GM21381 (cell line): Measurements from ENCODE around the gene BRIP1.
"Not testable (repeated sequence)": the region's sequence is repeated elsewhere in the genome, so short reads cannot be mapped to it uniquely, and the experiment has no call there.

ENCODE experiments used
- ATAC-seq: cut with Tn5 transposase; IDR thresholded peaks from one replicate; pipeline ENCODE4 v1.9.1; 2021; ENCODE audit warnings: mild to moderate bottlenecking, moderate library complexity; ENCODE audit not compliant: unreplicated experiment

BRIP1 gene

DNA sequence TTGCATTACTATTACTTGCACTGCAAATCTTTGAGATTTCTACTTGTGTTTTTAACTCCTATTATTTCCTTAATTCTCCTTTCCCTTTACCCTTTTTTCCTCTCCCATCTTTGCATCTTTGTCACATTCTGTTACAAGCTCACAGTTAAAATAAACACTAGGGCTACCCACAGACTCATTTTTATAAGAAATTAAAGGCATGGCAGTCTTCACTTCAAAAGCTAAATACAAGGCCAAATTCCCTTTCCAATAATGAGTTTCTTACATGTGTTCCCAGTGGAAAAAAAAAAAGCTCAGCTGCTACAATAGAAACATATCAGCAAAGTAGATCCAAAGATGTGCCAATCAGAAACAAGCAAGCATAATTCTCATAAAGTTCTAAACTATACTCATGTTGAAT, 3.7 kb upstream of the BRIP1 start:
- ATAC-seq: no peak

DNA sequence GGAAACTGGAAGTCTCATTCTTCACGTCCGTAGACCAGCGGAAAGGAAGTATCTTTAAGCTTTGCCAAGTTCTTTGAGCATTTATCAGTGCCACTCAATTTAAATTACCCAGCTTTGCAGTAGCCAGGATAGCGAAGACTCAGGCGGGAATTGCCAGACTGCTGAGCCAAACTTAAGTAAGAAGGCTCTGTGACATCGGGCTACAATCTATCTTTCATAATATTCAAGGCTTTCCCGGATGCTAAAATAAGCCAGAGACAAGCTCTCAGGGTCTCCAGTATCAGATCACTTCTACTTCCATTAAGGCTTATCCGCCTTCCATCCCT, 436 bp upstream of the BRIP1 start:
- ATAC-seq: peak; percentile 18

DNA sequence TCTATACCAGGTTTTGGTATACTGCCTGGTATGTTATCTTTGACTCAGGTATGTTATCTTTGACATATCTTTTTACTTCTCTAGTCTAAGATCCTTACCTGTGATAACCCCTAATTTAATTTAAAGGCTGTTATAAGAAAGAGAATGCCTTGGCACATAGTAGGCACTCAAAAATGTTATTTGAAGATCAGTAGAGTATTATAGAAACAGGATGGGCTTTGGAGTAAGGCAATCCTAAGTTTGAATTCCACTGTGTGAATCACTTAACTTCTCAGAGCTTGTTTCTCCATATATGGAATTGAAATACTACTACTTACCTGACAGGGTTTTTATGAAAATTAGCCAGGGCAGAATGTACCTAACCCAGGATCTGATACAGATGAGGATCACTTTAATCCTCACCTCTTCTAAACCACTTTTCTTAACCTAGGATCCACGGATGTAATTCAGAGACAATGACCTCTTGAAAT, 1.2 kb downstream of the BRIP1 start:
- no peak for ATAC-seq

DNA sequence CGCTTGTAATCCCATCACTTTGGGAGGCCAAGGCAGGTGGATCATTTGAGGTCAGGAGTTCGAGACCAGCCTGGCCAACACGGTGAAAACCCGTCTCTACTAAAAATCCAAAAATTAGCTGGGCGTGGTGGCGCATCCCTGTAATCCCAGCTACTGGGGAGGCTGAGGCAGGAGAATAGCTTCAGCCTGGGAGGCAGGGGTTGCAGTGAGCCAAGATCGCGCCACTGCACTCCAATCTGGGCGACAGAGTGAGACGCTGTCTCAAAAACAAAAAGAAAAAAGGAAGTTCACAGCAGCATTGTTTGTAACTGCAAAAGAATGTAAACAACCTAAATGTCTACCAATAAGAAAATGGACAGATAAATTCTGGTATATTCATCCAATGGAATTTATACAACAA, 2.9 kb downstream of the BRIP1 start:
- not testable (repeated sequence) for ATAC-seq

DNA sequence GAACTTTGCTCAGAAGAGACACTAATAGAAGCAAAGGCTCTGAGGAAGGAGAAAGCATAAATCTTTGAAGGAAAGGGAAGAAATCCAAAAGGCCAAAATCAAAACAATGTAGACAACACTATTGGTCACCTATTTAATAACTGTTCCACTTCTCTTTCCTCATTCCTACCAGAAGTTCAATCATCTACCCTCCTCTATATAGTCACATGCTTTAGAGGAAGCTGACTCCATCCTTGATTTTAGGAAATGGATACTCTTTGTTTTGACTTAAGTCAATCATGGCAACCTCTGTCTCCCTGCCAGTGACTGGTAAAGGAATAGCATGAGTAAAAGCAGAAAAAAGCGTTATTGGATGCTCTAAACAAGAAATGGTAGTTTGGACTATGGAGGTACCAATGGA, 7.3 kb downstream of the BRIP1 start:
- no peak for ATAC-seq

DNA sequence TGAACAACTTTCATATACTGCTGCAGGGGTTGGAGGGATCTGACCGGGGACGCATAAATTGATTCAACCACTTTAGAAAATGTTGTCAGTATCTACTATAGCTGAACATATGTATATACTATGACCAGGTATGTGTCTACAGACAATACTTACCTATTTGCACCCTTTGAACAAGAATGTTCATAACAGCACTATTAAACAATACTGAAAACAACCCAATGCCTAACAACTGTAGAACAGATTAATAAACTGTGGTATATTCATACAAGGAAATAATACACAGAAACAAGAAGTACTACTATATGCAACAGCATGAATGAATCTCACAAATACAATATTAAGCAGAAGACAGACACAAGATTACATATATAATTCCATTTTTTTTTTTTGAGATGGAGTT, 10.5 kb downstream of the BRIP1 start:
- ATAC-seq: no peak

DNA sequence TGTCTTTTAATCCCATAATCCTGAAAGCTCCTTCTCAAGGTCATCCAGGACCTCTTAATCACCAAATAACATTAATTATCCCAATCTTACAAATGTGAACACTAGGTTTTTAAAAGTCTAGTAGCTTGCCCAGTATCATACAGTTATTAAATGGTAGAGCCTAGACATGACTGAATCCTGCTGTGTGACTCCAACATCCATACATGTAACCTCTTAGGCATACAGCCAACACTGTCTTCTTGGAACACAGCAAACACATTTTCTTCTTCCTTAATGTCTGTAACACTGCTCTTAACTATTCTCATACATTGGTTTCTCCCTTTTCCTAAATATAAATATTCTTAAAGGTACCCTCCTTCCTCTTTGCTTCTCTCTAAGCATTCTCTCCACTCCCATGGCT, 13.7 kb downstream of the BRIP1 start:
- ATAC-seq: no peak

DNA sequence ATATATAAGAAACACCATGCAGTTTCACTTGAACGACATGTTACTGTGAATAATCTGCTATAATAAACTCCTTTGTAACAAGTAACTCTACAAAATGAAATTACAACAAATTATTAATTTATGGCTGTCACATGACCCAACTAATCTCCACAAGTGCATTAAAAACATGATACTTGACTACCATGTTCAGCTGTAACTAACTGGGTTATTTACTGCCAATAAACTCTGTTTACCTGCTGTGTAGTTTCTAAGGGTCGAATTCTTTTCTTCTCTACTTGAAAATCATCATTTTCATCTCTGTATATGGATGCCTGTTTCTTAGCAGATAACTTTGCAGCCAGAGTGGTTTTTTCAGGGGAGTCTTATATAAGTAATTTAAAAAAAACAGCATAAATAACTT, 14.4 kb downstream of the BRIP1 start:
- ATAC-seq: no peak

DNA sequence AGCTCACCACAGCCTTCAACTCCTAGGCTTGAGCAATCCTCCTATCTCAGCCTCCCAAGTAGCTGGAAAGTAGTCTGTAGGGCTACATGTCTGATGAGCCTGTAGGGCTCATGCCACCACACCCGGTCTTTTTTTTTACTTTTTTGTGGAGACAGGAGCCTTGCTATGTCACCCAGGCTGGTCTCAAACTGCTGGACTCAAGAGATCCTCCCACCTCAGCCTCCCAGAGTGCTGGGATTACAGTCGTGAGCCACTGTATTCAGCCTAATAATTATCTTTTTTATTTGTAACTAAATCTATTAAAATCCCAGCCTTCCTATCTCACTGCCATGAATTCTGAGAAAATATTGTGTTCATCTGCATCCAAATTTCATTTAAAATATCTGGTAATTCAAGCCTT, 15.1 kb downstream of the BRIP1 start:
- ATAC-seq: no peak

DNA sequence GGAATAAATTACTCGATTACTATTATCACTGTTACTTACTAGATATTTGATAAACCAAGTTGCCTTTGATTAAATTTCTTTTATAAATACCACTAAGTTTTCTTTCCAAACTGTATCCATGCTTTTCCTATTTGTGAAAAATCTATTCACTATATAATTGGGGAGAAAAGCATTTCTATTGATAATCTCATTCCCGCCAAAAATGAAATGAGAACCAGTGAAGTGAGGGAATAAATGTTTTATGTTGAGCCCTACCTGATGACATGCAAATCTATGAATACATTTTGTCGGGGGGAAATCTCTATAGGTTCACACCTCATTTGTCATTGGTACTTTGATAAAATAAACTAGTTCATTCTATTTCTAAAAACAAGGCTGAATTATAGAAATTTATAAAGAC, 15.7 kb downstream of the BRIP1 start:
- ATAC-seq: no peak

DNA sequence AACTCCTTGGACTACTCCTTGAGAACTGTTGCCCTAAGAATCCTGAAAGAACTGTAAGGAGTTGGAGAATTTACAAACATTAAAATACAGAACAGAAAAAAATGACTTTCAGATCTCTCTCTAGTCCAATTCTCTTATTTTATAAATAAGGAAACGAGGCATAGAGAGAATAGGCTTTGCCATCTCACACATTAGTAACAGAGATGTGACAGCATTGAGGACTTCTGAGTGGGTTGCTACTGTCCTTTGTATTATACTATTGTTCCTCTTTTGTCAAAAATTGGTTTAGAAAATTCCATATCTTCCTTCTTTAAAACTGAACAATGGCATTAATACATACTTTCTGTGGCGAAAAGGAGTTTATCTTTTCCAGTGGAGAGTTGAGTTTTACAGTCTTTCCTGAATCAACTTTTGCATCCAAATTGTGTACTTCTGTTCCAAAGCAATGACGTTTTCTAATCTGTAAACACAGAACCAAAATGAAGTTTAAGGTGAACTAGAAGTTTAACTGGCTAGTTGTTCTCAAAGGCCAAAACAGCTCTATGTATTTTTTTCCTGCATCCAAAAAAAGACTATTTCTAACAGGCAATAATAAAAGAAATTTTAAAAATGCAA, 16.5 kb downstream of the BRIP1 start:
- no peak for ATAC-seq

DNA sequence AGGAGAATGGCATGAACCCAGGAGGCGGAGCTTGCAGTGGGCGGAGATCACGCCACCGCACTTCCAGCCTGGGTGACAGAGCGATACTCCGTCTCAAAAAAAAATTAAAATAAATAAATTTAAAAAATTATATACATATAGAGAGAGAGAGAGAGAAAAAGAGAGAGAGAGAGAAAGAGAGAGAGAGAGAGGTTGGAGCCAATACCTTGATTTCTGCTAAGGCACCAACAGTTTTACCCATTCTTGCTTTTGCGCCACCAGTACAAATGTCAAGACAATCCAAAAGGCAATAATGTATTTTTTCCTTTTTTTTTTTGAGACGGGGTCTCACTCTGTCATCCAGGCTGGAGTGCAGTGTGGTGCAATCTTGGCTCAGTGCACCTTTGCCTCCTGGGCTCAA, 17.2 kb downstream of the BRIP1 start:
- no peak for ATAC-seq

DNA sequence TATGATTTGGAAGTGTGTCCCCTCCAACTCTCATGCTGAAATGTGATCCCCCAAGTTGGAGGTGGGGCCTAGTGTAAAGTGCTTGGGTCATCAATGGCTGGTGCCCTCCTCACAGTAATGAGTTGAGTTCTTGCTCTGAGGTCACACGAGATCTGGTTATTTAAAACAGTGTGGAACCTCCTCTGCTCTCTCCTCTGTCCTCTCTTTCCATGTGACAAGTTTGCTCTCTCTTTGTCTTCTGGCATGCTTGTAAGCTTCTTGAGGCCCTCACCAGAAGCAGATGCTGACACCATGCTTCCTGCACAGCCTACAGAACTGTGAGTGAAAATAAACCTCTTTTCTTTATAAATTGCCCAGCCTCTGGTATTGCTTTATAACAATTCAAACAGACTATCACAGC, 19.9 kb downstream of the BRIP1 start:
- ATAC-seq: no peak

DNA sequence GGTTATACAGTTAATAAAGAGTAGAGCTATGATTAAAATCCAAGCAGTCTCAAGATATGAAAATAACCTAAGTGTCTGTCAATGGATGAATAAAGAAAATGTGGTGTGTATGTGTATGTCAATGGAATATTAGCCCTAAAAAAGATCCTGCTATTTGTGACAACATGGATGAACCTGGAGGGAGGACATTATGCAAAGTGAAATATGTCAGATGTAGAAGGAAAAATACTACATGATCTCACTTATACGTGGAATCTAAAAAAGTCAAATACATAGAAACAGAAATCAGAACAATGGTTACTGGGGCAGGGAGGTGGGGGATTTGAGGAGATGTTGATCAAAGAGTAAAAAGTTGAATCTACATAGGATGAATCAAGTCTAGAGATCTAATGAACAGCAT, 20.4 kb downstream of the BRIP1 start:
- ATAC-seq: no peak

DNA sequence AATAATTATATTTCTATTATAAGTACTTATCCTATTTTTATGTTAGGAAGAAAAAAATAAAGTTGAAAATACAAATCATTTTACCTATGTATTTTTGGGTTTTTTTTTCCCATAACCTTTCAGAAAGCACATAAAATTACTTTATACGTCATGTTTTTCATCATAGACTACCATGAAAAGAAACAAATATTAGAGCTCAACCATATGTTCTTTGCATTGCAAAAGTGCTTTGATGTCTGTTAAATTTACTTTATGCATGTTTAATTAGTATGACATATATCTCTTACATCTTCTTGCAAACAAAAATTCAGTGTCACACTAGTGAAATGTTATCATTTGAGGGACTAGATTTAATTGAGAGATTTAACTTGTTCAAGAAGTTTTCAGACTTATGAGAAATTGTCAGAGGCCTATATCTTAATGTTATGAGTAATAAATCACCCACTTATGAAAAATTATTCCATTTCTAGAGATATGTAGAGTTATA, 24.0 kb downstream of the BRIP1 start:
- no peak for ATAC-seq

DNA sequence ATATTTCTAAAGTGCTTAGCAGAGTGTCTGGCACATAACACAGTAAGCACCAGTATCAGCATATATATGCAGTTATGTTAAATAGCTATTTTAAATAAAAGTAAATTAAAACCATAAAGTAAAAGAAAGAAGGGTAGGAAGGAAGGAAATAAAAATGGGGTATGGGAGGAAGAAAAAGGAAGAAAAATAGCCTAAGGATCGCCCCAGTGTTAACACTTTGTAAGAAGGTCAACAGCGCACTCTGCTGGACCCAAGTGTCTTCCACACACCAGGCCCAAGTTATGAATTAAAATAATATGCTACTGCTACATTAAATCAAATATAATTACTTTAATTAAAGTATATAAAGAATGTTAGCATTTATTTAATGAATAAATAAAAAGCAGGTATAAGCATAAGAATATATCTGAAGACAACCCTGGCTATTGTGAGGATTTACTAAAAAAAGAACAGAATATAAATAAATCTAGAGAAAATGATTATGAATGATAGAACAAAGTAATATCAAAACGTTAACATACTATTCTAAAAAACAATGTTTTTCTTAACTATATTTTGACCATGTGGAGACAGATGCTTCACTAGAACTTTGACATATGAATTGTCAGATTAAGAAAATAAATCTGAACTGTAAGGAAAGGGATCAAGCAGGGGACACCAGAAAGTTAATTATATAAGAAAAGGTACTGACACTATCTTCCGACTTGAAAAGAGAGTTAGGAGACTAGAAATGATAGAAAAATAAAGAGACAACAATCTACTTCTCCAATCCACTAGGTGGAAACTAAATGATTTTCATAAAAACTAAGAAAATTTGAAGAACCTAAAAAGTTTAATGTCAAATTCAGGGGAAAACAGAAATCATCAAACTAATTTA, 25.9 kb downstream of the BRIP1 start:
- ATAC-seq: no peak

DNA sequence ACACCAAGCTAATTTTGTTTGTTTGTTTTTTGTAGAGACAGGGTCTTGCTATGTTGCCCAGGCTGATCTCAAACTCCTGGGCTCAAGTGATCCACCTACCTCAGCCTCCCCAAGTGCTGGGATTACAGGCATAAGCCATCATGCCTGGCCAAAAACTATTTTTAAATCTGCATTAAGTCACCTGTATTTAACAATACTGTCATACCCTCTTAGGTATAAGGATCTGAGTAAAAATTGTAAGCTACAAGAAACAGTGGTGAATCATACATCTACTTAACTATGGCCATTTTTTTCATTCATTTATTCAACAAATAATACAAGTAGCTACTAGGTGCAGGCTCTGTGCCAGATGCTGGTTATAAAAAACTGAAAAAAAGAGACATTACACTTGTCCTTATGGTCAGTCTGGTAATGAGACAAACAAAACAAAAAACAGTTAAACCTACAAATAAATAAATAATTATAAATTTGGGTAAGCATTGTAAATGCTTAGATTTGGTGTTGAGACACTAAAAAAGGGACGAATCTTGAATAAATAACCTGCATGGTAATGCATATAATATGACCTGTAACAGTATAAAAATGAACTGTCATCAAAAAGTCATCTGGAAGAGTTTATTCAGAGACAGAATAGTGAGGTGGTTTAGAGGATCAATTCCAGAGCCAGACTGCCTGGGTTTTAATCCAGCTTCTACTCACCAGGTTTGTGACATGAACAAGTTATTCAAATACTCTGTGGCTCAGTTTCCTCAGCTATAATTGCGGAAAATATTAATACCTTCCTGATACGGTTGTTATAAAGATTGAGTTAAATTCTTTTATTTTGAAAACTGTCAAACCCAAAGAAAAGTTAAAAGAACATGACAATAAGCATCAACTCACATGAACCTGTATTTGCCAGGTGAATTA, 26.8 kb downstream of the BRIP1 start:
- no peak for ATAC-seq

DNA sequence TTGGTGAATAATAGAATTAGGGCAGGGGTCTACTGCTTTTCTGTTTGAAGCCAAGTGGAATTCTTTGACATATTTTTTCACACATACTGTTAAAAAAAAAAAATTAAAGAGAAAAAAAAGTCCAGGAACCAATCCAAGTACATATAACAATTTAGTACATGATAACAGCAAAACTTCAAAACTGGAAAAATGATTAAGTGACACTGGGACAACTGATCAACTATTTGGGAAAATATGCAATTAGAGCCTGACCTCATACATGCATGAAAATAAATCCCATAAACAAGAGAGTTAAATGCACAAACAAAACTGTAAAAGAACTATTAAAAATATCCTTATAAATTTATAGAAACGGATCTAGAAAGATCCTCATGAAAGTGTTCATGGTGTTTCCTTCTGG, 27.7 kb downstream of the BRIP1 start:
- ATAC-seq: no peak

DNA sequence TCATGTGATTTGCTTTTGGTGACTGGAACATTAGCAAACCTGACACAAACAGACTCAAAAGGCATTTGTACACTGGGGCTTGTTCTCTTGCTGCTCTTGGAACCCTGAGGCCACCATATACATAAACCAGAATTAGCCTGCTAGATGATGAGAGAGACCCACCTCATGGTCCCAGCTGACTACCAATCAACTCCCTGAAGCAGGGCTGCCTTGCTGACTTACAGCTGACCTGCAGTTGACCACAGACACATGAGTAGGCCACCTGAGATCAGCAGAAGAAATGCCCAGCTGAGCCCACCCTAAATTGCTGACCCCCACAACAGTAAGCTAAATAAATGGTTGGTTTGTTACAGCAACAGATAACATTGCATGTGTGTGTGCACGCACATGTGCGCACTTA, 28.7 kb downstream of the BRIP1 start:
- ATAC-seq: no peak

DNA sequence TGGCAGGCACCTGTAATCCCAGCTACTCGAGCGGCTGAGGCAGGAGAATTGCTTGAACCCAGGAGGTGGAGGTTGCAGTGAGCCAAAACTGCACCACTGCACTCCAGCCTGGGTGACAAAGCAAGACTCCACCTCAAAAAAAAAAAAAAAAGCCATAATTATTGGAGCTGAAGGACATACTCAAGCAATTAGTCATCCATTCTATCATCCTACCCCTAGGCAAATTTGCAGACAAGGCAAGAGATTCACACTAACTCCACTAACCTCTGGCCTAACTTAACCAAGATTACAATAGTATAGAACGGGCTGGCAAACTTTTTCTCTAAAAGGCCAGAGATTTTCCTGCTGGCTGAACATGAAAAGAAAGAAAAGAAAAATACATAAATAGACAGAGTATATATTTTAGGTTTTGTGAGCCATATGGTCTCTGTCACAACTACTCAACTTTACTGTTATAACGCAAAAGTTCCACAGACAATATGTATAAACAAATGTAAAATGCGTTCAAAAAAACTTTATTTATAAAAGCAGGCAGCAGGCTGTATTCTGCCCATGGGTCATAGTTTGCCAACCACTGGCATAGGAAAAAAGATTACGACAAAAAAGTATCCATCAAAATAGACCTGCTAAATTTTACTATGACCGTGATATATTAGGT, 29.7 kb downstream of the BRIP1 start:
- no peak for ATAC-seq

DNA sequence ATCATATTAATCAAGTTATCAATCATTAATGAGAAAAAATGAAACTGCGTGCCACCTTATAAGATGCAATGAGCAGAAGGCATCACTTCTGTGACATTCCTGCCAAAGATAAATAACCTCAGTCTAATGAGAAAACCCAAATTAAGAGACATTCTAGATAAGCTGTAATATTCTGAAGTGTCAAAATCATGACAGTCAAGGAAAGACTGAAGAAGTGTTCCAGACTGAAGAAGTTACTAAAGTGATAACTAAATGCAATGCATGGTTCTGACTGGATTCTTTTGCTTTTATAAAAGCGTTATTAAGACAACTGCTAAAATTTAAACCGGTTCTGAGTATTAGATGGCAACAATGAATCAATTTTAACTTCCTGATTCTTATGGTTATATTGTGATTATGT, 30.9 kb downstream of the BRIP1 start:
- ATAC-seq: no peak
